ENCODE measurements around the gene CCDC9B. TPM values are rescaled to one million over a fixed set of nuclear protein-coding genes. Genes with fewer than 3 reads are reported as not detected.
A peak's percentile ranks its signal among the peaks of the same experiment; 100 is the strongest.

The CCDC9B gene
- total RNA-seq, 1 donor from 2014 or later, result 72.5 TPM

- DNase-seq, result peak; percentile 64
Observed at GRCh38 chr15:40306371-40306770, 34.4 kb downstream of the CCDC9B start.

GRCh38 chr15:40305281-40305680 is 35.5 kb downstream of the CCDC9B start:
- Histone ChIP-seq H3K36me3 (no peaks in the 10 kb centered on the region), H3K9me3 (no peaks in the 10 kb centered on the region), H3K27ac (no peak overlapping the region), H3K4me3 (no peak overlapping the region), H3K4me1 (peaks cover 19% of the 10 kb centered on the region), H3K27me3 (no peaks in the 10 kb centered on the region)
- ATAC-seq (no peak), DNase-seq (peak; percentile 9)
- intact Hi-C loops (cut with DNase I), result no loop called here
- TF ChIP-seq CTCF (IDR thresholded peaks at IDR 0.05), result no peak

More at GRCh38 chr15:40306371-40306770, 34.4 kb downstream of the CCDC9B start:
- peak; percentile 51 for ATAC-seq
- peak overlapping the region; percentile 51 for H3K4me3 ChIP-seq
- H3K36me3 ChIP-seq, result no peaks in the 10 kb centered on the region
- TF ChIP-seq CTCF (IDR thresholded peaks at IDR 0.05), result no peak
- H3K27ac ChIP-seq, result peak overlapping the region; percentile 58
- H3K9me3 ChIP-seq, result no peaks in the 10 kb centered on the region
- no peaks in the 10 kb centered on the region for H3K27me3 ChIP-seq
- intact Hi-C loops (cut with DNase I), result no loop called here
- H3K4me1 ChIP-seq, result peaks cover 19% of the 10 kb centered on the region

- Histone ChIP-seq H3K4me1 (peaks cover 7% of the 10 kb centered on the region), H3K27me3 (no peaks in the 10 kb centered on the region), H3K36me3 (no peaks in the 10 kb centered on the region), H3K27ac (no peak overlapping the region), H3K9me3 (no peaks in the 10 kb centered on the region), H3K4me3 (no peak overlapping the region)
- no peak for TF ChIP-seq CTCF (IDR thresholded peaks at IDR 0.05)
- DNase-seq, result no peak
- intact Hi-C loops (cut with DNase I), result no loop called here
- ATAC-seq, result no peak
Observed at GRCh38 chr15:40303576-40303975, 37.2 kb downstream of the CCDC9B start.

GRCh38 chr15:40302981-40303380 is 37.8 kb downstream of the CCDC9B start:
- Histone ChIP-seq H3K36me3 (peaks cover 2% of the 10 kb centered on the region), H3K4me1 (peaks cover 5% of the 10 kb centered on the region), H3K27me3 (no peaks in the 10 kb centered on the region), H3K9me3 (no peaks in the 10 kb centered on the region), H3K4me3 (no peak overlapping the region), H3K27ac (no peak overlapping the region)
- ATAC-seq (no peak), DNase-seq (no peak)
- no peak for TF ChIP-seq CTCF (IDR thresholded peaks at IDR 0.05)
- intact Hi-C loops (cut with DNase I), result no loop called here

GRCh38 chr15:40302288-40302886 is 38.4 kb downstream of the CCDC9B start:
- no peak for DNase-seq
- no peak overlapping the region for H3K4me3 ChIP-seq
- no peak overlapping the region for H3K27ac ChIP-seq
- H3K27me3 ChIP-seq, result no peaks in the 10 kb centered on the region
- intact Hi-C loops (cut with DNase I), result no loop called here
- no peak for TF ChIP-seq CTCF (IDR thresholded peaks at IDR 0.05)
- H3K4me1 ChIP-seq, result peaks cover 5% of the 10 kb centered on the region
- H3K9me3 ChIP-seq, result no peaks in the 10 kb centered on the region
- no peak for ATAC-seq
- H3K36me3 ChIP-seq, result peaks cover 8% of the 10 kb centered on the region
